HepG2 (cell line): Measurements from ENCODE around the gene CTAGE9. TPM values are rescaled to one million over a fixed set of nuclear protein-coding genes. Genes with fewer than 3 reads are reported as not detected.

Experiments
- ATAC-seq: fragments of 200-7000 bp; cut with Tn5 transposase; 3 replicates; pipeline ENCODE4 v1.9.1; 2020; ENCODE audit warnings: mild to moderate bottlenecking, moderate library complexity
- BruUV-seq: library from RNA; stranded (reverse); fragments of 400-500 nt; replicated peaks from 2 replicates; lab custom pipeline; 2021; lab: Mats Ljungman, UMichigan
- CTCF ChIA-PET: fragments of 300-600 bp; formaldehyde crosslinking; extraction: SDS; loops from one replicate; lab custom pipeline; 2021; ENCODE audit warnings: low total read pairs, inconsistent platforms, low intra/inter-chr PET ratio; lab: Yijun Ruan, JAX
- POLR2A ChIA-PET: fragments of 350-600 bp; sonication (Branson Sonifier 250); formaldehyde crosslinking; loops from one replicate; lab custom pipeline; 2020; ENCODE audit warnings: antibody characterized with exemption, inconsistent platforms; lab: Yijun Ruan, JAX
- DNase-seq: peaks from one replicate; pipeline ENCODE4 v3.0.0-alpha.2; 2015; ENCODE audit warnings: low spot score
- FAIRE-seq: peaks from 3 replicates; lab custom pipeline; 2011; peaks lifted over from hg19 to GRCh38; lab: Jason Lieb, UNC
- H2AFZ ChIP-seq: one replicate; pipeline ENCODE4 v1.6.1; 2011; ENCODE audit warnings: low read length, inconsistent platforms
- H3K27ac ChIP-seq: fragments of 300-600 bp; 3 replicates; pipeline ENCODE4 v1.8.0; 2011; ENCODE audit warnings: mixed run types, mild to moderate bottlenecking, mixed read lengths, low read length, inconsistent platforms; ENCODE audit not compliant: insufficient read depth; ENCODE audit errors: extremely low read length
- H3K27me3 ChIP-seq, 2 experiments: fragments of 200-600 bp in 1 of 2; 2 replicates in 1 of 2; 3 replicates in 1 of 2; pipeline versions ENCODE4 v1.6.0 to v1.8.0; 2011; ENCODE audit warnings: low read length in 2 of 2, mild to moderate bottlenecking in 2 of 2, moderate library complexity in 2 of 2, inconsistent platforms in 1 of 2; ENCODE audit not compliant: insufficient read depth in 2 of 2, control insufficient read depth in 1 of 2
- H3K36me3 ChIP-seq, 2 experiments: fragments of 200-600 bp in 1 of 2; replicated peaks in 1 of 2; 2 replicates in 1 of 2; 3 replicates in 1 of 2; pipeline versions ENCODE4 v1.5.1 to v1.8.0; 2011; ENCODE audit warnings: low read length in 2 of 2, inconsistent platforms in 1 of 2; ENCODE audit not compliant: insufficient read depth in 2 of 2, control insufficient read depth in 1 of 2
- H3K4me1 ChIP-seq: 2 replicates; pipeline ENCODE4 v1.5.1; 2012; ENCODE audit warnings: low read length, inconsistent platforms; ENCODE audit not compliant: insufficient read depth
- H3K4me2 ChIP-seq: 2 replicates; pipeline ENCODE4 v1.6.0; 2011; ENCODE audit warnings: low read depth, low read length, inconsistent platforms
- H3K4me3 ChIP-seq, 3 experiments: fragments of 200-600 bp in 1 of 3; sonication (generic), shearing (Covaris generic) in 1 of 3; replicated peaks in 1 of 3; 2 replicates each; pipeline ENCODE4 v1.5.1; 2011 to 2016; ENCODE audit warnings: low read length in 3 of 3, inconsistent platforms in 2 of 3, low read depth in 2 of 3, mild to moderate bottlenecking in 2 of 3, control low read depth in 1 of 3, mixed read lengths in 1 of 3; ENCODE audit not compliant: insufficient read depth in 1 of 3
- H3K79me2 ChIP-seq: one replicate; pipeline ENCODE4 v1.6.1; 2011; ENCODE audit warnings: low read length, inconsistent platforms; ENCODE audit not compliant: insufficient read depth
- H3K9ac ChIP-seq: 2 replicates; pipeline ENCODE4 v1.6.0; 2011; ENCODE audit warnings: mild to moderate bottlenecking, low read depth, low read length, inconsistent platforms; ENCODE audit not compliant: insufficient read depth
- H3K9me3 ChIP-seq: 2 replicates; pipeline ENCODE4 v1.5.1; 2012; ENCODE audit warnings: mild to moderate bottlenecking, low read length
- H4K20me1 ChIP-seq: 2 replicates; pipeline ENCODE4 v1.6.0; 2011; ENCODE audit warnings: inconsistent platforms, mild to moderate bottlenecking, low read length, moderate library complexity; ENCODE audit not compliant: insufficient read depth
- ATF7 ChIP-seq, 2 experiments: fragments of 450-650 bp in 1 of 2; sonication (generic) in 1 of 2; formaldehyde crosslinking in 1 of 2; IDR thresholded peaks; 2 replicates each; pipeline versions ENCODE4 v1.4.0 to v1.6.1; 2016 to 2020; ENCODE audit warnings: antibody characterized with exemption in 1 of 2, mild to moderate bottlenecking in 1 of 2, missing genetic modification reagents in 1 of 2
- CREB1 ChIP-seq, 2 experiments: fragments of 450-650 bp in 1 of 2; IDR thresholded peaks; 2 replicates each; pipeline ENCODE4 v1.6.1; 2016 to 2017; ENCODE audit warnings: control low read depth in 1 of 2, mild to moderate bottlenecking in 1 of 2, missing compliant biosample characterization in 1 of 2, missing genetic modification characterization in 1 of 2
- GMEB1 ChIP-seq: sonication (generic); formaldehyde crosslinking; IDR thresholded peaks from 2 replicates; pipeline ENCODE4 v1.5.1; 2020; ENCODE audit warnings: missing genetic modification reagents, mild to moderate bottlenecking, borderline replicate concordance
- HMG20A ChIP-seq: IDR thresholded peaks from 2 replicates; pipeline ENCODE4 v1.6.1; 2016; ENCODE audit warnings: borderline replicate concordance
- MYC ChIP-seq: sonication (generic); formaldehyde crosslinking; IDR thresholded peaks from 2 replicates; pipeline ENCODE4 v1.9.0; 2021; ENCODE audit warnings: missing genetic modification reagents, borderline replicate concordance
- NAIF1 ChIP-seq: sonication (generic); formaldehyde crosslinking; IDR thresholded peaks from 2 replicates; pipeline ENCODE4 v1.5.0; 2020; ENCODE audit warnings: mild to moderate bottlenecking, missing genetic modification reagents, borderline replicate concordance
- PRDM4 ChIP-seq: sonication (generic); formaldehyde crosslinking; IDR thresholded peaks from 2 replicates; pipeline ENCODE4 v1.9.0; 2021; ENCODE audit warnings: missing genetic modification reagents, borderline replicate concordance
- RFXANK ChIP-seq: IDR thresholded peaks from 2 replicates; pipeline ENCODE4 v1.6.1; 2016
- SOX5 ChIP-seq: IDR thresholded peaks from 2 replicates; pipeline ENCODE4 v1.6.1; 2016; ENCODE audit warnings: borderline replicate concordance
- ZNF121 ChIP-seq: sonication (generic); formaldehyde crosslinking; IDR thresholded peaks from 2 replicates; pipeline ENCODE4 v1.5.0; 2020; ENCODE audit warnings: mild to moderate bottlenecking, missing genetic modification reagents
- ZNF710 ChIP-seq: sonication (generic); formaldehyde crosslinking; IDR thresholded peaks from 2 replicates; pipeline ENCODE4 v1.5.0; 2020; ENCODE audit warnings: mild to moderate bottlenecking, missing genetic modification reagents, borderline replicate concordance
- WGBS: methylation state at CpG from one replicate; pipeline ENCODE4 v1.1.6; 2017; ENCODE audit warnings: low lambda C conversion rate; 5-methylcytosine and 5-hydroxymethylcytosine counted together
- in situ Hi-C: cut with HindIII; loops from 2 replicates; pipeline ENCODE4 v1.10.0; 2017; ENCODE audit warnings: low pct_unique_long_range_greater_than_20kb; ENCODE audit not compliant: extremely low pct_ligation_motif_present
- intact Hi-C: fragments of 100-400 bp; cut with micrococcal nuclease; formaldehyde crosslinking; loops from one replicate; pipeline ENCODE4 v1.10.0; 2022; ENCODE audit not compliant: unreplicated experiment
- polyA plus RNA-seq, 8 experiments: library from polyadenylated mRNA; depleted of rRNA in 3 of 8; stranded (reverse) in 7 of 8; unstranded in 1 of 8; fragments of >200 nt; fragmentation: Illumina TruSeq in 4 of 8; extraction: Trizol in 4 of 8; gene quantifications; 2 replicates each; pipeline versions ENCODE4 v1.2.1 to v1.2.3, GENCODE V29; 2011 to 2016; ENCODE audit warnings: low read depth in 4 of 8, missing spikeins in 1 of 8, mixed read lengths in 1 of 8; ENCODE audit not compliant: insufficient read depth in 1 of 8
- total RNA-seq, 5 experiments: library from RNA; depleted of rRNA; stranded (reverse); fragments of >200 nt; fragmentation: Illumina TruSeq; extraction: Trizol; gene quantifications; 2 replicates each; pipeline ENCODE4 v1.2.3, GENCODE V29; 2016; ENCODE audit warnings: low read depth in 1 of 5

Gene CTAGE9
- total and polyA plus RNA-seq, 2 of the 13 experiments (the other 11 are each of a cell fraction or from before 2014, with no cell fraction given): not detected

- H3K79me2 ChIP-seq: no peaks in the 10 kb centered on the region
- no peaks in the 10 kb centered on the region for H3K4me1 ChIP-seq
- no peak overlapping the region for H3K27ac ChIP-seq
- peaks cover 5% of the 10 kb centered on the region; the same call in 1 of the 2 replicates for H3K9me3 ChIP-seq
- H3K36me3 ChIP-seq: peaks cover 6 to 69% of the 10 kb centered on the region in 2 experiments; a peak in 4 of 5 replicates
- H3K9ac ChIP-seq: no peak overlapping the region
- 91% methylated on average over 2 of the region's 2 CpGs for WGBS
- no peak for ATAC-seq
- H3K4me3 ChIP-seq: no peak overlapping the region
- H3K4me2 ChIP-seq: no peak overlapping the region
- POLR2A ChIA-PET: no interaction called here
- no peak for TF ChIP-seq PRDM4
- TF ChIP-seq RFXANK (CRISPR knock-in tag): no peak
- peak; percentile 79 for TF ChIP-seq ZNF121 (CRISPR knock-in tag)
- no peak for TF ChIP-seq NAIF1 (CRISPR knock-in tag)
- TF ChIP-seq CREB1 (IDR thresholded peaks at IDR 0.05): peak; percentile 83
- TF ChIP-seq CREB1 (CRISPR knock-in tag; IDR thresholded peaks at IDR 0.05): no peak
- no peak for TF ChIP-seq SOX5
- no peak for TF ChIP-seq ZNF710
- TF ChIP-seq GMEB1 (CRISPR knock-in tag): no peak
- TF ChIP-seq ATF7 (IDR thresholded peaks at IDR 0.05): peak; percentile 66
- TF ChIP-seq ATF7 (CRISPR knock-in tag; IDR thresholded peaks at IDR 0.05): no peak
- TF ChIP-seq HMG20A (CRISPR knock-in tag): no peak
- TF ChIP-seq MYC (CRISPR knock-in tag): no peak
- TF ChIP-seq, all 625 proteins: peak for 3
- in situ Hi-C loops: no loop called here
- H2AFZ ChIP-seq: no peak overlapping the region
- no peak for DNase-seq
- H4K20me1 ChIP-seq: no peaks in the 10 kb centered on the region
- FAIRE-seq: no peak
- H3K27me3 ChIP-seq: no peaks in the 10 kb centered on the region
- CTCF ChIA-PET: no interaction called here
- BruUV-seq: no TSS peak
- intact Hi-C loops: no loop called here
Observed at GRCh38 chr6:131663578-131664165, 47.1 kb downstream of the CTAGE9 start.
